ENCODE measurements around the gene GPC3. TPM values are rescaled to one million over a fixed set of nuclear protein-coding genes. Genes with fewer than 3 reads are reported as not detected.

The GPC3 gene
- total RNA-seq, 1 donor from 2014 or later, result 15.5 TPM

GRCh38 chrX:133959972-133960371, 25.4 kb downstream of the GPC3 start:
- Histone ChIP-seq H3K4me1 (no peaks in the 10 kb centered on the region), H3K36me3 (no peaks in the 10 kb centered on the region), H3K4me3 (no peak overlapping the region), H3K27ac (no peak overlapping the region), H3K9me3 (no peaks in the 10 kb centered on the region), H3K27me3 (no peaks in the 10 kb centered on the region)
- TF ChIP-seq POLR2A (IDR thresholded peaks at IDR 0.05), result no peak
- TF ChIP-seq, protein P1, sequence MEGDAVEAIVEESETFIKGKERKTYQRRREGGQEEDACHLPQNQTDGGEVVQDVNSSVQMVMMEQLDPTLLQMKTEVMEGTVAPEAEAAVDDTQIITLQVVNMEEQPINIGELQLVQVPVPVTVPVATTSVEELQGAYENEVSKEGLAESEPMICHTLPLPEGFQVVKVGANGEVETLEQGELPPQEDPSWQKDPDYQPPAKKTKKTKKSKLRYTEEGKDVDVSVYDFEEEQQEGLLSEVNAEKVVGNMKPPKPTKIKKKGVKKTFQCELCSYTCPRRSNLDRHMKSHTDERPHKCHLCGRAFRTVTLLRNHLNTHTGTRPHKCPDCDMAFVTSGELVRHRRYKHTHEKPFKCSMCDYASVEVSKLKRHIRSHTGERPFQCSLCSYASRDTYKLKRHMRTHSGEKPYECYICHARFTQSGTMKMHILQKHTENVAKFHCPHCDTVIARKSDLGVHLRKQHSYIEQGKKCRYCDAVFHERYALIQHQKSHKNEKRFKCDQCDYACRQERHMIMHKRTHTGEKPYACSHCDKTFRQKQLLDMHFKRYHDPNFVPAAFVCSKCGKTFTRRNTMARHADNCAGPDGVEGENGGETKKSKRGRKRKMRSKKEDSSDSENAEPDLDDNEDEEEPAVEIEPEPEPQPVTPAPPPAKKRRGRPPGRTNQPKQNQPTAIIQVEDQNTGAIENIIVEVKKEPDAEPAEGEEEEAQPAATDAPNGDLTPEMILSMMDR (IDR thresholded peaks at IDR 0.05), result no peak
- no peak for TF ChIP-seq POLR2AphosphoS5 (IDR thresholded peaks at IDR 0.05; ENCODE audit: insufficient read depth in 1 of 2, low read depth in 1 of 2)
- intact Hi-C loops (cut with DNase I), result no loop called here
- DNase-seq (ENCODE audit: extremely low spot score in 2 of 2), result no peak

- H3K27me3 ChIP-seq, result no peaks in the 10 kb centered on the region
- no peak for TF ChIP-seq POLR2AphosphoS5 (IDR thresholded peaks at IDR 0.05; ENCODE audit: insufficient read depth in 1 of 2, low read depth in 1 of 2)
- TF ChIP-seq, protein P1 (IDR thresholded peaks at IDR 0.05), result no peak
- no peak for TF ChIP-seq POLR2A (IDR thresholded peaks at IDR 0.05)
- H3K9me3 ChIP-seq, result no peaks in the 10 kb centered on the region
- H3K4me3 ChIP-seq, result no peak overlapping the region
- H3K27ac ChIP-seq, result no peak overlapping the region
- no peaks in the 10 kb centered on the region for H3K4me1 ChIP-seq
- no peaks in the 10 kb centered on the region for H3K36me3 ChIP-seq
- intact Hi-C loops (cut with DNase I), result no loop called here
- DNase-seq (ENCODE audit: extremely low spot score in 2 of 2), result no peak
Measured at GRCh38 chrX:133958997-133959688, 26.3 kb downstream of the GPC3 start.

- TF ChIP-seq POLR2AphosphoS5 (IDR thresholded peaks at IDR 0.05; ENCODE audit: insufficient read depth in 1 of 2, low read depth in 1 of 2), result no peak
- no peak for TF ChIP-seq POLR2A (IDR thresholded peaks at IDR 0.05)
- TF ChIP-seq, protein P1 (IDR thresholded peaks at IDR 0.05), result no peak
- Histone ChIP-seq H3K4me1 (no peaks in the 10 kb centered on the region), H3K27me3 (no peaks in the 10 kb centered on the region), H3K27ac (no peak overlapping the region), H3K9me3 (no peaks in the 10 kb centered on the region), H3K36me3 (no peaks in the 10 kb centered on the region), H3K4me3 (no peak overlapping the region)
- intact Hi-C loops (cut with DNase I), result no loop called here
- DNase-seq (ENCODE audit: extremely low spot score in 2 of 2), result no peak
Measured at GRCh38 chrX:133956570-133957340, 28.6 kb downstream of the GPC3 start.

DNA sequence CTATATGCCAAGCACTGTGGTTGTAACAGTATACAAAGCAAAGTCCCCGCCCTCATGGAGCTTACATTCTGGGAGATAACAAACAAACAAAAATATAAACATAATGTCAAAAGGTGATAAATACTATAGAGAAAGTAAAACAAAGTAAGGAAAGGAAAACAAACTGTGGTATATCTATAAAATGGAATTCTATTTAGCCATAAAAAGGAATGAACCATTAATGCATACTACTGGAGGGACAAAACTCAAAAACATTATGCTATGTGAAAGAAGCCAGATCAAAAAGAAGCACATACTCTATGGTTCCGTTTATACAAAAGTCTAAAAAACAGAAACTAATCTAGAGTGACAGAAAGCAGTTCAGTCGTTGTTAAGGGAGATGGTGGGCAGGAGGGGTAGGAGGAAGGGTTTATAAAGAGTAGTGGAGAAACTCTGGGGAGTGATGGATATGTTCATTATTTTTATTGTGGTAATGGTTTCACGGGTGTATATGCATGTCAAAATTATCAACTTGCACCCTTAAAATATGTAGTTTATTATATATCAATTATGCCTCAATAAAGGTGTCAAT, 31.5 kb downstream of the GPC3 start:
- Histone ChIP-seq H3K4me3 (no peak overlapping the region), H3K27me3 (no peaks in the 10 kb centered on the region), H3K36me3 (no peaks in the 10 kb centered on the region), H3K9me3 (no peaks in the 10 kb centered on the region), H3K4me1 (no peaks in the 10 kb centered on the region), H3K27ac (no peak overlapping the region)
- TF ChIP-seq, protein P1 (IDR thresholded peaks at IDR 0.05), result no peak
- no peak for TF ChIP-seq POLR2A (IDR thresholded peaks at IDR 0.05)
- no peak for TF ChIP-seq POLR2AphosphoS5 (IDR thresholded peaks at IDR 0.05; ENCODE audit: insufficient read depth in 1 of 2, low read depth in 1 of 2)
- intact Hi-C loops (cut with DNase I), result no loop called here
- DNase-seq (ENCODE audit: extremely low spot score in 2 of 2), result no peak
